Right lung (tissue), 5 donors: ENCODE data around the gene ATP6V1D. TPM values are rescaled to one million over a fixed set of nuclear protein-coding genes. Genes with fewer than 3 reads are reported as not detected.
"Not testable (repeated sequence)": the region's sequence is repeated elsewhere in the genome, so short reads cannot be mapped to it uniquely, and the experiment has no call there.

Experiments
- DNase-seq, 2 donors: peaks; one replicate each; pipeline ENCODE4 v3.0.0-alpha.2; 2013
- polyA plus RNA-seq, 5 donors: library from polyadenylated mRNA; unstranded; fragments of 120-200 nt; gene quantifications; one replicate each; pipeline versions ENCODE4 v1.2.1 to v1.2.3, GENCODE V29; 2013; ENCODE audit warnings: inconsistent platforms in 1 of 5, low replicate concordance in 1 of 5; ENCODE audit not compliant: insufficient read length in 5 of 5, insufficient read depth in 1 of 5

The ATP6V1D gene
- polyA plus RNA-seq, 5 donors = 81.8 to 126 (median 85.6) TPM

DNA sequence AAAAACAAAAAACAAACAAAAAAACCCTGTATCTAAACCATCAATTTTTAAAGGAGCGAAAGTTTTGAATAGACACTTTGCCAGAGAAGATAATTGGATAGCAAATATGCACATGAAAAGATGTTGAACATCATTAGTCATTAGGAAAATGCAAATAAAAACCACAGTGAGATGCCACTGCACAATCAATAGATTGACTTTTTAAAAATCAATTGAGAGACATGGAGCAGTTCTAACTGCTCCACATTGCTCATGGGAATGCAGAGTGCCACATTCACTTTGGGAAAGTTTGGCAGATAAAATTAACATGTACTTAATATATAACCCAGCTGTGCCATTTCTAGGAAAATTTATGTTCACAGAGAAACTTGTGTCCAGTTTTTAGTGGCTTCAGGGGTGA lies 13.2 kb upstream of the ATP6V1D start:
- DNase-seq = no peak

DNA sequence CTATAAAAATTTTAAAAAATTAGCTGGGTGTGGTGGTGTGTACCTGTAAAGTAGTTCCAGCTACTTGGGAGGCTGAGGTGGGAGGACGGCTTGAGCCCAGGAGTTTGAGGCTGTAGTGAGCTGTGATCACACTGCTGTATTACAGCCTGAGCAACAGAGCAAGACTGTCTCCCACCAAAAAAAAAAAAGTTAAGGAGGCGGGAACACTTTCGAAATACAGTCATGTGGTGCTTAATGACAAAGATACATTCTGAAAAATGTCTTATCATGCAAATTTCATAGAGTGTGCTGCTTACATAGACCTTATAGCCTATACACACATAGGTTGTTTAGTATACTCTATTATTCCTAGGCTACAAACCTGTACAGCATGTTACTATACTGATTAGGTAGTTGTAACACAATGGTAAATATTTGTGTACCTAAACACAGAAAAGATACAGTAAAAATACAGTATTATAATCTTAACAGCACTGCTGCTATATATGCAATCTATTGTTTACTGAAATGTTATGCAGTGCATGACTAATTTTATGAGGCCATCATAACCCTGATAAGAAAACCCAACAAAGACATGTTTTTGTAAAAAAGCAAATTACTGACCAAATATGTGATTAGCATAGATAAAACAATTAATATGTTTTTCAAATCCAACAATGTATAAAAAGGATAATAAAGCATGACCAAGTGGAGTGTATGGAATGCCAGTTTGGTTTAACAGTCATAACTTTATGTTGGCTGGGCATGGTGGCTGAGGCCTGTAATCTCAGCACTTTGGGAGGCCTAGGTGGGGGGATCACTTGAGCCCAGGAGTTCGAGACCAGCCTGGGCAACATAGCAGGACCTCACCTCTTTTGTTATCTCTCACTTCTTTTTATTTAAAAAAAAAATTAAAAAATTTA lies 11.9 kb upstream of the ATP6V1D start:
- no peak for DNase-seq

DNA sequence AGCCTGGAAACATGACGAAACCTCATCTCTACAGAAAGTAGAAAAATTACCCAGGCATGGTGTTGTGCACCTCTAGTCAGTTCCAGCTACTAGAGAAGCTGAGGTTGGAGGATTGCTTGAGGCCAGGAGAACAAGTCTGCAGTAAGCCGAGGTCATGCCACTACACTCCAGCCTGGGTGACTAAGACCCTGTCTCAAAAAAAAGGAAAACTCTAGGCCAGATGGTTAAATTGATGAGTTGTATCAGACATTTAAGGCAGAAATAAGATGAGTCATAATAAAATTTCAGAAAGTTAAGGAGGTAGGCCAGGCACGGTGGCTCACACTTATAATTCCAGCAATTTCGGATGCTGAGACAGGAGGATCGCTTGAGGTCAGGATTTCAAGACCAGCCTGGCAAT lies 11.2 kb upstream of the ATP6V1D start:
- no peak for DNase-seq

DNA sequence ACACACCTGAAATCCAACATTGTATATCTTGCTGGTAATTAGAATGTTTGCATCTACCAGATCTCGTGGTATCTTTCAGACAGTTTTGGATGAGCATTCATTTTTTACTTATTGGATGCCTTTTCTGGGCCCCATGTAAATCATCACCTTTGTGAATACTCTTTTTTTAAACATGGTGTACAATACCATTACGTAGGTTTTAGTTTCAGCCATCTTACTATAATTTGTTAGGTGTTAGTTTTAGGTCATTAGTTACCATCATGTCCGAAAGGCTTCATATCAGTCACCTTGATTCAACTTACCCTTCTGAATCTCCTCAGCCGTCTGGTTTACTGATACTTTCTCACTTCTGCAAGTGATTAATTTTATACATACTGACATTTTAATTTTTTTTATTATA lies 5.9 kb upstream of the ATP6V1D start:
- no peak for DNase-seq

DNA sequence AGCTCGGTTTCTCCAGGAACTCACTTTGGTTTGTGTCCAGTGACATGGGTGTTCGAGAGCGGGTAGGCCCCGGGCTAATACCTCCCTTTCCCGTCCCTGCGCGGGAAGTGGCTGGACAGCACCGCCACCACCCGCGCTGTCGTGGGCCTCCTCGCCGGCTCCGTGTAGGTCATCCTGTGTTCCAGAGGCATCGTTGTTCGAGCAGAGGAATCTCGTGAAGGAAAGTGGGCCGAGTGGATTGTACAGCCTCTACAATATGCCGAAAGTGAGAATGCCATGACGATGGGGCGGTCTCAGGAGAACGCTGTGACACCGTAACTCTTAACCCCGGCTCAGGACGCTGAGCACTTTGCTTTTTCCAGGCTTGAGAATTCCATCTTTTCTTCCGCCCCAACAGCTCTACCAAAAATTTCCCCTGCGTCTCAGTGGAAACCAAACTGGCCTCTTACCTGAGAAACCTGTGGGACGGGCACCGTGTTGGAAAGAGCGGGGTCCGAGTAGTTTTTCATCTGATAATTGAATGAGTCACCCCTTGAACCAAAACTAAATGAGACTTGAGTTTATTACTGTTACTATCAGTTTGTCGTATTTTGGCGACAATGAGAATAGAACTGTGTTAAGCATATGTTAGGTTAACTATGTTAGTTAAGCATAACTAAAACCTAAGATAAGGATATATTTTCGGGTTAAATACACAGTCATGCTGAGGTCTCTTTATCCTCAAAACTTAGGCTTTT lies 1.0 kb upstream of the ATP6V1D start:
- DNase-seq = peak in 1 of 2 donors; percentile 6

DNA sequence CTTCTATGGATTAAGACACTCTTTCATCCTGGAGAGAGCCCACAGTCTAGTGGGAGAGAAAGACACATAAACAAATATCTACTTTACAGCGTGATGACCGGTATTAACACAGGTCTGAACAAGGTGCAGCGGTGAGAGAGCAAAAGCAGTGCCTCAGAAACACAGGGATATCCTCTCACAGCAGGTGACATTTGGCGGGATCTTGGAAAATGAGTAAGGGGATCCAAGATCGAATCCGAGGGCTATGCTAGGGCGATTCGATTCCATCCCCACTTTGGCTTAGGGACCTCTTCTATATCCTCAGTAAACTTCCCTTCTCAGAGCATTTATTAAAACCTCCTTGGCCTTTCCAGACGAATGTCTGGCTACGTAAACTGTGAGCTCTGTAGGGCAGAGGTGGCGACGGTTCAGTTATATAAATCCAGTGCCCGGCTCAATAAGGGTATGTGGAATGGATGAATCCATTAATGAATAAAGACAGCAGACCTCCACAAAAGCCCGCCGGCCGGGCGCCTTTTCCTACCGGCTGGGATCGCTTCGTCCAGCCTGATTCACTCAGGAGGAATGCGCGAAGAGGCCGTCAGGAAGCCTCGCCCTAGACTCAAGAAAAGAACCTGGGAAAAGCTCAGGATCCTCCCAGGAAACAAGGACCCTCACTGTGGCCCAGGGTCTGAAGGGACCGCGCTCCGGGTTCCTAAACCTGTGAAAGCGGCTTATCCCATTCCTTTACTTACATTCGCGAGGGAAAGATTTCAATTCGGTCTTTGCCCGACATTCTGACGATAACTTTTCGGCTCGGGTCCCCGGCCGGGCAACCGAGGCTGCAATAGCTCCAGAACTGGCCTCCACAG lies 455 bp downstream of the ATP6V1D start:
- DNase-seq = no peak

DNA sequence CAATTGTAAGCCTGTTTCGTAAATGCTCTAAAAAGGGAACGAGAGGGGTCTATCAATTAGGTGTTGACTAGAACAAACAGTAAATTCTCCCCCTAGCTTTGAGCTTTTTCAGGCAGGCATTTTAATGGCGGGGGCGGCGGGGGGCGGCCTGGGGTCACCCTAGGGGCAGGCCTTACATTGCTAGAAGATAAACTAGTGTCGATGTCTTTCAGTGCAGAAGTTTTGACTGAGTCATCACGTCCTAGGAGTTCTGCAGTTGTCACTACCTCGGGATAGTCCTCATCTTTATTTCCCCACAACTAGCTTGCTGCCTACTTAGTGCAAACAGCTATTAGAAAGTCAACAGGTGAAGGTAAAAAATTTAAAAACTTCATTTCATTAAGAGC lies 1.6 kb downstream of the ATP6V1D start:
- no peak for DNase-seq

DNA sequence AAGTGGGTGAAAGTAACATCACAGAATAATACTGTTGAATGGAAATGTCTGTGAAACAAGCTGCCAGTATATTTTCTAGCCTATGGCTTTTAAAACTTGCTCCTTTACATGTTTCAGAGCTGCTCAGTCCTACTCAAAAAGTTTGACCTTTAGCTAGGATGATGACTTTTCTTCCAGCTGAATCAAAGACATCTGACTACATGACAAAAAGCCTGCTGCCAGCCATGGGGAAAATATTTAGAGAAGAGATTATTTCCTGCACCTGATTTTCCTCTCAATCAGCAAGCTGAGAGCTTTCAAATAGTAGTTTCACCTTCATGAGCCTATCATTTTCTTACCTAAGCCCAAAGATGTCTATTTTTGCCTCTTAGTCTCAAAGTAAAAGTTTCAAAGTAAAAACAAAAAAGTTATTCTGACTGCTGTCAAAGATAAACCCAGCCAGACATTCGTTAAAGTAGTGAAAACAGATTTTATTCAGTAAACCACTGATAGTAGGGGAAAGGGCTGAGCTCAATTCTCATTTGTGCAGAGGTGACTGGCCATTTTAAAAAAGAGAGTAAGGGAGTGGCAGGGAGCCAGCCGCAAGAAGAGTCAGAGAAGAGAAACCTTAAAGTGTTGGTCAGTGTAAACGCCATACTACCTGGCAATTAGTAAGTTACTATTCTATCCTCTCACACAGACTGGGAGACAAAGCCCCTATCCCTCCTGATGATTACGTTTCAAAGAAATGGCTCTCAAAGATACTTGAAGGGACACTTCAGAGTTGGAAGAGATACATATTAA lies 2.2 kb downstream of the ATP6V1D start:
- no peak for DNase-seq

DNA sequence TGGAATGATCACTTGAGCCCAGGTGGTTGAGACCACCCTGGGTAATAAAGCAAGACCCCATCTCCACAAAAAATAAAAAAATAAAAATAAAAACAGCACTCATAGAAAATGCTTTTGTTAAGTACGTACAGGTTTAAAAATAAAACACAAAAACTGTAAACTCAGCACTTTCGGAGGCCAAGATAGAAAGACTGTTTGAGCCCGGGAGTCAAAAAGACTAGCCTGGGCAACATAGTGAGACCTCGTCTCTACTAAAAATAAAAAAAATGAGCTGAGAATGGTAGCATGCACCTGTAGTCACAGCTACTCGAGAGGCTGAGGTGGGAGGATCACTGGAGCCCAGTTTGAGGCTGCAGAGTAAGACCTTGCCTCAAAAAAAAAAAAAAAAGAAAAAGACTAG lies 7.5 kb downstream of the ATP6V1D start:
- no peak for DNase-seq

DNA sequence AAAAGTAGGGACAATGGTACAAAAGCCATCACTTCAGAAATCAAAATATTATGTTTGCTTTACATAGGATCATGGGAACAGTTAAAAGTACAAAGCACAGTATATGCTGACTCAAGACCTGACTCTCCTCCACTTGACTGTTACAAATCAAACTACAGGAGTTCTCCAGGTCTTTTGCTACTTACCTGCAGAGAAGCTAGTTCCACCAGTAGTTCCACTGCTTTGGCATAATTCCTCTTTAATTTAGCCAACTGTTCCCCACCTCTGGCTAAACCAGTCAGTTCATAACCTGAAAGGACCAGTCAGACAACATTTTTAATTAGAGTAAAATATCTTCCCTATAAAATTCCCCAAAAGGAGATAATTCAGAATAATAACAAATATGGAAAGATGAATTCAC lies 14.0 kb downstream of the ATP6V1D start:
- DNase-seq = no peak

DNA sequence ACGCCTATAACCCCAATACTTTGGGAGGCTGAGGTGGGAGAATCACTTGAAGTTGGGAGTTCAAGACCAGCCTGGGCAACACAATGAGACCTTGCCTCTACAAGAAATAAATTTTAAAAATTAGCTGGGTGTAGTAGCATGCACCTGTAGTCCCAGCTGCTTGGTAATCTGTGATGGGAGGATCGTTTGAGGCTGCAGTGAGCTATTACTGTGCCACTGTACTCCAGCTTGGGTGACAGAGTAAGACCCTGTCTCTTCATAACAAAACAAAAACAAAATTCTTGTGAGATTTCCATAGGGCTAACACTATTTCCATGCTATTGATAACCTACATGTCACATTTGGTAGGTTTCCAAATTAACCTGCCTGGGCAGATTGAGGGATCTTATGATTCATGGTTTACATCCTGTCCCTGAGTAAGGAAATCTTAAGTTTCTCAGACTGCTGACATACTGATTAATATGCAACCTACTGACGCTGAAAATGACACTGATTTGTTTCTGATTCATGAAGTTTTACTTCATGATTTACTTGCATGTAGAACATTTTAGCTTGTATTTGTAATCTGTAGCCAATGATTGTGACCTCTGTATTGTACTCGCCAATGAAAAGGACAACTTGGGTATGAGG lies 15.9 kb downstream of the ATP6V1D start:
- no peak for DNase-seq

DNA sequence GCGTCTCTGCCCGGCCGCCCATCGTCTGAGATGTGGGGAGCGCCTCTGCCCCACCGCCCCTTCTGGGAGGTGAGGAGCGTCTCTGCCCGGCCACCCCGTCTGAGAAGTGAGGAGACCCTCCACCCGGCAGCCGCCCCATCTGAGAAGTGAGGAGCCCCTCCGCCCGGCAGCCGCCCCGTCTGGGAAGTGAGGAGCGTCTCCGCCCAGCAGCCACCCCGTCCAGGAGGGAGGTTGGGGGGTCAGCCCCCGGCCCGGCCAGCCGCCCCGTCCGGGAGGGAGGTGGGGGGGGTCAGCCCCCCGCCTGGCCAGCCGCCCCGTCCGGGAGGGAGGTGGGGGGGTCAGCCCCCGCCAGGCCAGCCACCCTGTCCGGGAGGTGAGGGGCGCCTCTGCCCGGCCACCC lies 18.4 kb downstream of the ATP6V1D start:
- not testable (repeated sequence) for DNase-seq

DNA sequence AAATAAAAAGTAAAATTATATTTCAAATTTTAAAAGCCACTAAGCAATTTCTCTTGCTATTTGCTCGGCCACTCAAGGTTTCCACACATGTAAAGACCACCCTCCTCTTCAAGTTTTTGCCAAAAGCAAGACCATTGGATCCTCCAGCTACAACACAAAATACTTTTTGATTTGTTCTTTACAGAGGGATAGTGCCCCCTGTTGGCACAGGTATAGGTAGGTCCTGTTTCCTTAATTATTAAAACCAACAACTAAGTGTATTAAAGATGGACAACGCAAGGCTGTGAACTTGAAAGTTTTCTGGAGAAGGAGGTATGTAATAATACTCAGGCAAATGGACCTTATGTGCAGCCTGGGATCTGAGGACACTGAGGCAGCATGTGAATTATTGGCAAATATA lies 23.8 kb downstream of the ATP6V1D start:
- no peak for DNase-seq

DNA sequence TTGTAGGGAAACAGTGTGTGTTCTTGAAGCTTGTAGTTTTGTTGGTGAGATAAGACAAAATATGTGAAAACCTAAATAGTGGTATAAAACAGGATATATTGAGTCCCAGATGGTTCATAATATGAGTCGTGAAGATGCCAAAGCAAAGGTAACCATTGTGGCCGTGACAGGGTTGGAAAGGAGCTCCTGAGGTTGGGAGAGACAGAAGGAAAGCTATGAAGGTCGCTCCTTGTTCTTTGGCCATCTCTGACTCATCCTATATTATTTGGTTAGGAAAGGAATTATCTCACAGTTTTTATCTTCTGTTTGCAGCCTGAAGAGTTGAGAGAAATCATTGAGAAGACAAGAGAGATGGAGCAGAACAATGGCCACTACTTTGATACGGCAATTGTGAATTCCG lies 27.1 kb downstream of the ATP6V1D start:
- no peak for DNase-seq

DNA sequence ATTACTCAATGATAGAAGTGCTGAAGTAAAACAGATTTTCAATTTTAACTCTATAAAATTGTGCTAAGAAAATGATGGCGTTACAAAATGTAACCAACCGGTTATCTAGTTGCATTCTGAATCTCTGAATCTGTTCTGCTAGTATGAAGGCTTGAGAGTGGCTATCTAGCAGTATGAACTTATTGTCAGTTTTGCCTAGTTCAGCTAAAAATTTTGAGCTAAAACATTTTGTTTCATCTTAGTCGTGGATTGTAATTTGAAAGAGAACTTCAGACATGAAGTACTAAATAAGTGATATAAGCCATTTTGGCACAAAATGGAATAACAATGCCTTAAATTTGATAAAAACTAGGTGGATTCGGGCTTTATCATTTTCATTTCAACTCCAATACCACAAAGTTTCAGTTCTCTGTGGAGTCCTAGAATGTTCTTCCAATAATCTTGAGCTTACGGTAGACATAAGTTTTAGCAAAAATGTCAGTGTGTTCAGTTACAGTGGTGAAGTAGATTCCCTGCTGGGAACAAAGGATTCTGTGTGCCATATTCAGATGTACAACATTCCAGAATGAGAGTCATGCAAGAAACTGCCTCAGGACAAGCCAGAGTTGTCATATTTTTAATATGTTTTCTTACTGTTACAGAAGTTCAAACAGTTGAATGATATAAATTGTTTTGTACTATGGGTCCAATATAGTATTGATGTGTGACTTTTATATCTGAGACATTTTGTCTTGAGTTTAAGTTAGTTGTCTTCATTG lies 28.1 kb downstream of the ATP6V1D start:
- DNase-seq = no peak

DNA sequence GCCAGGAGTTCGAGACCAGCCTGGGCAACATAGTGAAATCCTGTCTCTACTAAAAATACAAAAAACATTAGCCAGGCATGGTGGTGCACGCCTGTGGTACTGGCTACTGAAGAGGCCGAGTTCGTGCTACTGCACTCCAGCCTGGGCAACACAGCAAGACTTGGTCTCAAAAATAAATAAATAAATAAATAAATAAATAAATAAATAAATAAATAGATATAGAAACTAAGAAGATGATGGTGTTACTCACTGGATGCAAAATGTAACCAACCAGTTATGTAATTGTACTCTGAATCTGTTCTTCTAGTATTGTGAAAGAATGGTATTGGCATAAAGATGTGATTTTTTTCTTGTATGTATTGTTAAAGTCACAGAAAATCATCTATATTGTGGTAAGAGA lies 29.9 kb downstream of the ATP6V1D start:
- not testable (repeated sequence) for DNase-seq

DNA sequence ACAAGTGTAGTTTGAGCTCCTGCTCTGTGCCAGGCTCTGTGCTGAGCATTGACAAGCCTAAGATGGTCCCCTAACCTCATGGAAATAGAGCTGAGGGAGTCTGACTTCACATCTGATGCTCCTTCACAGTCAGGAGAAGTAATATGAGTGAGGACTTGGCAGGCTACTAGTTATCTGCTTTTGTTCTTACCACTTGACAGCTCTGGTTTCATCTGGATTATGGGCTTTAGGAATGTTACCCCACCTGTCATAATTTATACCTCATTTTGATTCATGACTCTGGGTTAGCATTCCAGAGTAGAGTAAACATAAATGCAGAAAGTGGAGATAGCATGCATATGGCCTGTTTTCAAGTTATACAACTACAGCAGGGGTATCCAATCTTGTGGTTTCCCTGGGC lies 40.5 kb downstream of the ATP6V1D start:
- no peak for DNase-seq

DNA sequence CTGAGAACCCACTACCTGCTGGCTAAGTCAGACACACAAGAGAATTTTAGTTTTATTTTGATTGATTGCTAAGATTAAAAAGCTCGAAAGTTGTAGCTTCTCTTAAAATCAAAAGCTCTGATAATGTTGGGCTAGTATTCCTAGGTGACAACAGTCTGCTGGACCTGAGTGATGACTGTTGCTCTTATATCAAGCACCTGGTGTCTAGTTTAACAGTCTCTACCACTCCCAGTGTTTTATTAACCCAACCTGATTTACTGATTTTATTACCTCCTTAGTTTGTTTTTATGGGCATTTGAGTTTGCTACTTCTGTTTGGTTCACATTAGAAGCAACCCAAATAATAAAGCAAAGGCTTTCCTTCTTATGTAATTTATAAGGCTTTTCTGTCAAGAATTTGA lies 41.8 kb downstream of the ATP6V1D start:
- DNase-seq = no peak

DNA sequence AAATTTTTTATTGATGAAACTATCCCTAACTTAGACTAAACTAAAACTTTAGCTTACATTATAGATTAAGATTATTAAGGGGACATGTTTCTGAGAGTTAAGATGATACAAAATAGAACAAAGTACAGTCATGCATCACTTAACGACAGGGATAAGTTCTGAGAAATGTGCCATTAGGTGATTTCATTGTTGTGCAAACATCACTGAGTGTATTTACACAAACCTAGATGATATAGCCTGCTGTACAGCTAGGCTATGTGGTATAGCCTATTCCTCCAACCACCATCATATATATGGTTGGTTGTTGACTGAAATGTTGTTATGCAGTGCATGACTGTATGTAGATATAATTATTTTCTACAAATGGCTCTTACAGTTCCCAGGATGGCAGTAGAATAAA lies 46.5 kb downstream of the ATP6V1D start:
- DNase-seq = no peak

DNA sequence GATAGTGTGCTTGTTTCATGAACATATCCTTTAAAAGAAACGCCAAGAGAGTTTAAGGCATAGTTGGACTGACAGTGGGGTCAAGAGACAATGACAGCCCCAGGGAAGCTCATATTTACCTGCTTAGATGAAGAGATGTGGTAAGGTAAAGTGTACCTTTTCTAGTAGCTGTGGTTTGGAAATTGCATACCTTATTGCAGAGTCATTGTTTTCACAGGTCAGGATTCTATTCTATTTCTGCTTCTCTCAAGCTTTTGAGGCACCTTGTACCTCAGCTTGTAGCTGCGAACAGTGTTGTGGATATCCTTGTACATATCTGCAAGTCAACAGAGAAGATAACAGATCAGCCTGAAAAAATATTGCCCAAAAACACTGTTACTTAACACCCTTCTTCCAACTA lies 47.7 kb downstream of the ATP6V1D start:
- no peak for DNase-seq
